DMS114 treated with DMSO at 0.1 percent for 48 hours (cell line): ENCODE measurements around the gene OXSM.

Experiments
- DNase-seq: peaks from one replicate; lab custom pipeline; 2025; ENCODE audit not compliant: unreplicated experiment; lab: John Stamatoyannopoulos, UW

The OXSM gene

GRCh38 chr3:25789596-25790556 lies at the start of gene OXSM:
Gene OXSM (plus strand): TSS chr3:25790090. CDS start chr3:25791021, 931 bp downstream.
- DNase-seq: peak; percentile 65

GRCh38 chr3:25744470-25744869 lies 45.4 kb upstream of the OXSM start:
- no peak for DNase-seq

DNA sequence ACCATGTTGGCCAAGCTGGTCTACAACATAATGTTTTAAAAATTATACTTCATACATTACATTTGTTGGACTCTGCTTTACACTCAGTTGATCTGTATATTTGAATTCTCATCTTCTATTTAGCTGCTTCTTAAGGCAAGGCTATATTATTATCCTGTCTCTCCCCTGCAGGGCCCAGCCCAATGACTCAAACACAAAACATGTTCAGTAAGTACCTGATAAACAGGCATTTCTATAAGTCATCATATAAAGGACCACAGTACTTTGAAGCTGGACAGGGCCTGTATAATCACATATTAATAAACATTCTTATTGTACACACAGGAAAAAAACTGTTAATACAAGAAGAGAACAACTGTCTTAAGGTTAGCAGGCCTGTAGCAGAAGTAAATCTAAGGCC lies 42.9 kb upstream of the OXSM start:
- no peak for DNase-seq

DNA sequence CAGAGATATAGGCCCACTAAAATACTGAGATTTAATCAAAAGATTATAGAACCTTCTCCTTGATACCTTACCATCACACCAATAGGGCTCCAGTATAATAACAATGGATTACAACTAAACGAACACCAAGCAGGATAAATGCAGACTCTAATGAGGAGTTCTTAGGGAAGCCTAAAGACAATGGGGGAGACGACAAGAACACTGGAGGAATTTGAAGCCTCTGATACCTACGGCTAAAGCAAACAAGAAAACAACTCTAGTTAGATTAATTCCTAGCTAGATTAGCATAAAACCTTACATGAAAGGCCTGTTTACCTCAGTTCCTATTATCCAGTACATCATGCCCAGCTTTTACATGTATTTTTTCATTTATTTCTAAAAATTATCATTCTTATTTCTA lies 41.7 kb upstream of the OXSM start:
- DNase-seq: no peak

- no peak for DNase-seq
These were observed 40.8 kb upstream of the OXSM start for GRCh38 chr3:25749031-25749581.

DNA sequence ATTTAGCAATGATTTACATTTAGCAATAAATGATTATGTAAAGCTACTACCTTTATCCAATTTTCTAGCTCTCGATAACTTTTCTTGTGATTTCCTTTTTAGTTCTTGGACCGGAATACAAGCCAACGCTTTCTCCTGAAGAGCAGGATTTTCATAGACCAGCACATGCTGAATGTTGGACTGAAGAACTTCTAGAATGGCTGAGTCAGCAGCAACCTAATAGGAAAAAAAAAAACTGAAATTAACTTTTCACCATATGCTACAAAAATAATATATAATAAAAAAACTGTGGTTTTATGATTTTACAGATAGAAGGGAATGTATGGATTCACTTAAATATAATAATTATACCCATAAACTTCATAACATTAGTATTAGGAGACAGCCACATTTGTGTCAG lies 38.8 kb upstream of the OXSM start:
- DNase-seq: no peak

DNA sequence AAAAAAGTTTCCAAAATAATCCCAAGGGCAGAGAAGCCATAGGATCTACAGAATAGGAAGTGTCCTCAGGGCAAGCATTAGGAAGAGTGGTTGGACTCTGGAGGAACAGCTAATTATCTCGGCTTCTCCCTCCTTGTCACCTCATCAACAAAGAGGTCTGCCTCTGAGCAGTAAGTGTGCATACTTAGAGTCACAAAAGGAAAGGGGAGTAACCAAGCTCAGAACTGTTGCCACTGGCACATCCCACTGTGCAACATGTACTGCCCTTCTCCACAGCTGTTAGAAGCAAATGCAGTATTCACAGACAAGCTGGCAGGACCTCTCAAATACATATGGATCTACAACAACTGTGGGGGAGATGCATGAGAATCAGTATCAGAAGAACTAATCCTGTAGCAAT lies 38.2 kb upstream of the OXSM start:
- no peak for DNase-seq

DNA sequence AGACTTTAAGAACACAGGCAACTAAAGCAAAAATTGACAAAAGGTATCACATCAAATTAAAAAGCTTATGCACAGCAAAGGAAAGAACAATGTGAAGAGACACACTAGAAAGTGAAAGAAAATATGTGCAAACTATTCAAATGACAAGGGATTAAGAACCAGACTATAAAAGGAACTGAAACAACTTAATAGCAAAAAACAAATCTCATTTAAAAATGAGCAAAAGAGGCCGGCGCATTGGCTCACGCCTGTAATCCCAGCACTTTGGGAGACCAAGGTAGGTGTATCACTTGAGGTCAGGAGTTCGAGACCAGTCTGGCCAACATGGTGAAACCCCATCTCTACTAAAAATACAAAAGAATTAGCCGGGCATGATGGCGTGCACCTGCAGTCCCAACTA lies 21.0 kb upstream of the OXSM start:
- DNase-seq: no peak

- DNase-seq: no peak
These were observed 14.0 kb upstream of the OXSM start for GRCh38 chr3:25775936-25776335.

- no peak for DNase-seq
These were observed 9.3 kb upstream of the OXSM start for GRCh38 chr3:25780618-25781017.

GRCh38 chr3:25781145-25781757 lies 8.6 kb upstream of the OXSM start:
- no peak for DNase-seq

DNA sequence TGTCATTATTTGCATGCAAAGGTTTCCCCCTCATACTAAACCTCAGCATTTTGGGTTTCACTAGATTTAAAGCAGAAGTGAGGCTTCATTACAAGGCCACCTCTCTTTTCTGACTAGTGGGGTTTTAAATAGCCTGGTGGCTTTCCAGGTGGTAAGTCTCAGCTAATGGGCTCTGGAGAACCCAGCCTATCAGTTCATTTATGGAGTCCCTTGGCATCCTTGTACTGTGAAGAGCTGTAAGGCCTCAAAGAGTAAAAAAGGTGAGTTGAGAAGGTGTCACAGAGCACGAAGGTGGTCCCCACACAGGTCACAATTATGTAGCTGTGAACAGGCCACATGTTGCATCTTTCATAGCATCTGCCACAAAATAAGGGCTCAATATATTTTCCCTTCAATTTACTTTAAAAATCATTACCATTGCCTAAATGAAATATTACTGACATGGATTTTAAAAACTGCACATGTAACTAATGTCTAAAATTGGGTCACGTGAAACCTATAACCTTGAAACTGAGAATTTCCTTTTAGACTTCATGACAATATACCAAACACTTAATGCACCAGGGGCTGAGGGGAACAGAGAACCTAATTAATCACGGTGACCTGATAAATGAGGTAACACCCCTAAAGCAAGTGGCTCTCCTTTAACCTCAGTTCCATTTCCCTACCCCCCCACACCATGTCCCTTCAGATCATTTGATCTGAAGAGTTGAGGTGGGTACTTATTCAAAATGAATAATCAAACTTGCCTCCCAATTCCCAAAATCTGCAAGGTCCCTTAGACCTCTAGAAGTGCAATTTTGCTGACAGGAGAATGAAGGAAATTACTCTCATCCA lies 7.9 kb upstream of the OXSM start:
- DNase-seq: no peak

DNA sequence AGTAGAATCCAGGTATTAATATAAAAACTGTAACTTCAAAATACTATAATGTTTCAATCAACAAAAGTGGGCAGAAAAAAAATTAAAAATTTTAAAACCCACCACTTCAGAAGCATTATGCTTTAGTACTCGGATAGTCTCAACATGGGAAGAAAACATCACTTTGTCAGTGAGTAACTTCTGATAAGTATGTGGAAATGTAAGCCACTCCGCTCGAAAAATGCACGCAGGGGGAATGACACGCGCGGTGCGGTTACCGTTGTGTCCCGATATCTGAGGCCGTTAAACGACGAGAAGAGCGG lies 7.3 kb upstream of the OXSM start:
- no peak for DNase-seq

- peak; percentile 10 for DNase-seq
These were observed 6.8 kb upstream of the OXSM start, which contains the start of gene NGLY1 for GRCh38 chr3:25782938-25783660. Gene NGLY1 (minus strand): TSS chr3:25783443. CDS start chr3:25783390, 53 bp downstream.

DNA sequence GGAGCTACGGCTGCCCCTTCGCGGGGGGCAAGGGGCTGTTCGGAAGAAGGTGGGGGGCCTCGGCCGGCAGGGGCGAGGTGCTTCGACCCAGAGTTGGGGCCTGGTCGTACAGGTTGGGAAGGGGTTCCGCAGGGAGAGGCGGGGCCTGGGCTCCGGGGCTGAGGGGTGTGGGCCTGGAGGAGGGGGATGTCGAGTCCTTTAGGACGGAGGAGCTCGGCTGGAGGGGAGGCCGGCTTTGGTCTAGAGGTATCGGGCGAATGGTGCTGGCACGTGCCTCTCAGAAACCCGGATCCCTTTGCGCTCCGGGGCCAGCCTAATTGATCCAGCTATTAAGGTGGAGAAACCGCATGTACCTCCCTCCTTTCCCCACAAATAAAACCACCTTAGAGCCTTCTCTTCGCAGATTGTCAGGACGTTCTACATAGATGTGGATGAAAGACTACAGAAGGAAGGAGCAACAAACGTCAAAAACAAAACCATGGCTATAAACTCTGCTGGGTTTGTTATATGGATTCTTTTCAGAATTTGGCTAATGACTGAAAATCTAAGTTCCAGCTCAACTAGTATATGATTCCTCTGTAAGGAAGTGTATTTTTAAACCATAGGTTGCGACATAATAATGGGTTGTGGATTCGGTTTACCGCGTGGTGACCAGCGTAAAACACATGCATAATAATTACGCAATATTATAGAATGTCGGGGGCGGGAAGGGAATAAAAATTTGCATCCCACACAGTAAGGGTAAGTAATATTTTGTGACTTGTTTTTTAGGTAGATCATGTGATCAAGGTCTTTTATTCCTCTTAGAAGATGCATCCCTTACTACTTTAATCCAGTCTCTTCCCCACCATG lies 6.0 kb upstream of the OXSM start:
- DNase-seq: peak; percentile 16

GRCh38 chr3:25784971-25785370 lies 4.9 kb upstream of the OXSM start:
- DNase-seq: no peak

GRCh38 chr3:25785826-25786225 lies 4.1 kb upstream of the OXSM start:
- DNase-seq: no peak

DNA sequence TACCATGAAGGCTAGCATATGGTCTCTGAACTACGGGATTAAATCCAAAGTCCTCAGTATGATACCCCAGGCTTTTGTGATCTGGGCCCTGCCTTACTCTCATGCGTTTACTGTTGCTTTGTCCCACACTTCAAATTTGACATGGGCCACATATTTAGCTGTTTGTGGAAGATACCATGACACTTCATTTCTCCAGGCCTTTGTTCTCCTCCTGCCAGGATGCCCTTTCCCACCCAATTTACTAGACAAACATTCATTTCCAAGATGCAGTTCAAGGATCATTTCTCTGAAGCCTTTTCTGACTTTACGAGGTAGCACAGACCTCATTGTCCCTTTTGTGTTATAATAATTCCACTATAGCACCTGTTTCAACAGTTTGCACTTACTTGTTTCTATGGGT lies 2.2 kb upstream of the OXSM start:
- DNase-seq: no peak

- DNase-seq: no peak
These were observed 688 bp upstream of the OXSM start for GRCh38 chr3:25789209-25789595.

DNA sequence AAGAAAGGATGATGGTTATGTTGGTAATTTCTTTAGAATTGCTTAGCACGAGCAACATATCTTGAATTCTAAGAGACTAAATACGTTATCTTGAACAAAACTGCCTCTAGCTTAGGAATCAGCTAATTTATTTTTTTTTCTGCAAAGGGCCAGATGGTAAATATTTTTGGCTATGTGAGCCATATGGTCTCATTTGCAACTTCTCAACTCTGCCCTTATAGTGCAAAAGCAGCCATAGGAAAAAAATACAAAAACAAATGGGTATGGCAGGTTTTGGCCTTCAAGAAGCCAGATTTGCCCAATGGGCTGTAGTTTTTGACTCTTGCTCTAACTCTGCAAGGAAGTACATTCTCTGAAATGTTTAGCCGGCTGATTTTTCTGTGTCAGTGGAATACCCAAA lies 11.9 kb downstream of the OXSM start:
- no peak for DNase-seq
